Panc1 (cell line): Measurements from ENCODE around the gene TFDP1. TPM values are rescaled to one million over a fixed set of nuclear protein-coding genes. Genes with fewer than 3 reads are reported as not detected.

ENCODE experiments used
- ATAC-seq: fragments of 200-7000 bp; cut with Tn5 transposase; 2 replicates; pipeline ENCODE4 v1.9.1; 2020; ENCODE audit warnings: mild to moderate bottlenecking, moderate library complexity
- BruUV-seq: library from RNA; stranded (reverse); fragments of 400-500 nt; replicated peaks from 2 replicates; lab custom pipeline; 2021; lab: Mats Ljungman, UMichigan
- CTCF ChIA-PET: fragments of 300-600 bp; sonication (Branson Sonifier 250); formaldehyde crosslinking; loops from one replicate; lab custom pipeline; 2022; ENCODE audit warnings: antibody characterized with exemption; lab: Charles Lee
- POLR2A ChIA-PET: fragments of 300-600 bp; sonication (Branson Sonifier 250); formaldehyde crosslinking; loops from one replicate; lab custom pipeline; 2022; ENCODE audit warnings: antibody characterized with exemption; lab: Charles Lee
- DNase-seq: peaks from one replicate; pipeline ENCODE4 v3.0.0-alpha.2; 2010; ENCODE audit warnings: low read depth, low spot score
- H3K27ac ChIP-seq: 2 replicates; pipeline ENCODE4 v1.5.1; 2011; ENCODE audit warnings: mild to moderate bottlenecking, low read length, inconsistent platforms
- H3K27me3 ChIP-seq: fragments of 200-500 bp; sonication (Bioruptor generic); 2 replicates; pipeline ENCODE4 v1.6.0; 2014; ENCODE audit warnings: low read length, inconsistent platforms; ENCODE audit not compliant: control insufficient read depth, insufficient read depth
- H3K36me3 ChIP-seq: fragments of 200-500 bp; sonication (Bioruptor generic); 2 replicates; pipeline ENCODE4 v1.5.1; 2014; ENCODE audit warnings: inconsistent platforms, mild to moderate bottlenecking, low read length, moderate library complexity; ENCODE audit not compliant: control insufficient read depth, insufficient read depth
- H3K4me1 ChIP-seq: 2 replicates; pipeline ENCODE4 v1.5.1; 2011; ENCODE audit warnings: inconsistent platforms, mild to moderate bottlenecking, low read length, moderate library complexity; ENCODE audit not compliant: control insufficient read depth, insufficient read depth
- H3K4me3 ChIP-seq, 2 experiments: 2 replicates each; pipeline ENCODE4 v1.5.1; 2011 to 2012; ENCODE audit warnings: low read depth in 2 of 2, low read length in 2 of 2, mild to moderate bottlenecking in 2 of 2, inconsistent platforms in 1 of 2, moderate library complexity in 1 of 2
- H3K9me3 ChIP-seq: fragments of 200-500 bp; sonication (Bioruptor generic); 2 replicates; pipeline ENCODE4 v1.5.1; 2014; ENCODE audit warnings: low read depth, mild to moderate bottlenecking, inconsistent platforms, low read length, moderate library complexity; ENCODE audit not compliant: control insufficient read depth, insufficient read depth
- POLR2AphosphoS5 ChIP-seq: IDR thresholded peaks from 2 replicates; pipeline ENCODE4 v1.6.1; 2012; ENCODE audit warnings: mild to moderate bottlenecking, low read depth, low read length, moderate library complexity
- REST ChIP-seq, 2 experiments: IDR thresholded peaks; 2 replicates each; pipeline ENCODE4 v1.6.1; 2011 to 2012; ENCODE audit warnings: low read depth in 2 of 2, control low read depth in 1 of 2, low read length in 1 of 2, mild to moderate bottlenecking in 1 of 2, moderate library complexity in 1 of 2; ENCODE audit not compliant: insufficient read depth in 1 of 2
- SIN3A ChIP-seq: IDR thresholded peaks from 2 replicates; pipeline ENCODE4 v1.6.1; 2012; ENCODE audit warnings: low read depth, mild to moderate bottlenecking, low read length, moderate library complexity, borderline replicate concordance; ENCODE audit not compliant: insufficient read depth
- TCF7L2 ChIP-seq: IDR thresholded peaks from 2 replicates; pipeline ENCODE4 v1.6.1; 2011; ENCODE audit warnings: mild to moderate bottlenecking, low read depth, low read length, inconsistent platforms
- in situ Hi-C: cut with HindIII; loops from 2 replicates; pipeline ENCODE4 v1.10.0; 2016; ENCODE audit warnings: low sequenced_read_pairs, low pct_unique_long_range_greater_than_20kb
- intact Hi-C: fragments of 100-400 bp; cut with micrococcal nuclease; formaldehyde crosslinking; loops from one replicate; pipeline ENCODE4 v1.10.0; 2022; ENCODE audit not compliant: unreplicated experiment
- total RNA-seq: library from RNA; stranded (reverse); gene quantifications from one replicate; pipeline ENCODE4 v1.2.1, GENCODE V29; 2021; ENCODE audit not compliant: unreplicated experiment
- TF ChIP-seq, protein P1 (sequence below): fragments of 450-650 bp; IDR thresholded peaks from 2 replicates; pipeline ENCODE4 v1.5.1; 2017; ENCODE audit warnings: mild to moderate bottlenecking

Gene TFDP1
- total RNA-seq, 1 experiment from 2014 or later: 91.6 TPM

- no peak overlapping the region for H3K27ac ChIP-seq
- no peak overlapping the region for H3K4me3 ChIP-seq
- no TSS peak for BruUV-seq
- CTCF ChIA-PET: interaction anchor here (0.6 to 0.7 kb wide), 2 partner anchors 21 to 78 kb away, joined by 3 to 10 read pairs; no protein-coding TSS in a partner anchor
- H3K4me1 ChIP-seq: no peaks in the 10 kb centered on the region
- DNase-seq (no peak), ATAC-seq (no peak)
- in situ Hi-C loops: no loop called here
- no peaks in the 10 kb centered on the region for H3K9me3 ChIP-seq
- intact Hi-C loops: no loop called here
- POLR2A ChIA-PET: no interaction called here
- H3K27me3 ChIP-seq: no peaks in the 10 kb centered on the region
- H3K36me3 ChIP-seq: no peaks in the 10 kb centered on the region
- no peak for TF ChIP-seq POLR2AphosphoS5
- TF ChIP-seq REST (IDR thresholded peaks at IDR 0.05; ENCODE audit: insufficient read depth in 1 of 2, low read depth in 2 of 2, low read length in 1 of 2): no peak
- TF ChIP-seq, protein P1, sequence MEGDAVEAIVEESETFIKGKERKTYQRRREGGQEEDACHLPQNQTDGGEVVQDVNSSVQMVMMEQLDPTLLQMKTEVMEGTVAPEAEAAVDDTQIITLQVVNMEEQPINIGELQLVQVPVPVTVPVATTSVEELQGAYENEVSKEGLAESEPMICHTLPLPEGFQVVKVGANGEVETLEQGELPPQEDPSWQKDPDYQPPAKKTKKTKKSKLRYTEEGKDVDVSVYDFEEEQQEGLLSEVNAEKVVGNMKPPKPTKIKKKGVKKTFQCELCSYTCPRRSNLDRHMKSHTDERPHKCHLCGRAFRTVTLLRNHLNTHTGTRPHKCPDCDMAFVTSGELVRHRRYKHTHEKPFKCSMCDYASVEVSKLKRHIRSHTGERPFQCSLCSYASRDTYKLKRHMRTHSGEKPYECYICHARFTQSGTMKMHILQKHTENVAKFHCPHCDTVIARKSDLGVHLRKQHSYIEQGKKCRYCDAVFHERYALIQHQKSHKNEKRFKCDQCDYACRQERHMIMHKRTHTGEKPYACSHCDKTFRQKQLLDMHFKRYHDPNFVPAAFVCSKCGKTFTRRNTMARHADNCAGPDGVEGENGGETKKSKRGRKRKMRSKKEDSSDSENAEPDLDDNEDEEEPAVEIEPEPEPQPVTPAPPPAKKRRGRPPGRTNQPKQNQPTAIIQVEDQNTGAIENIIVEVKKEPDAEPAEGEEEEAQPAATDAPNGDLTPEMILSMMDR: no peak
- TF ChIP-seq SIN3A: no peak
- no peak for TF ChIP-seq TCF7L2
Measured at GRCh38 chr13:113567681-113568080, 16.9 kb upstream of the TFDP1 start.

DNA sequence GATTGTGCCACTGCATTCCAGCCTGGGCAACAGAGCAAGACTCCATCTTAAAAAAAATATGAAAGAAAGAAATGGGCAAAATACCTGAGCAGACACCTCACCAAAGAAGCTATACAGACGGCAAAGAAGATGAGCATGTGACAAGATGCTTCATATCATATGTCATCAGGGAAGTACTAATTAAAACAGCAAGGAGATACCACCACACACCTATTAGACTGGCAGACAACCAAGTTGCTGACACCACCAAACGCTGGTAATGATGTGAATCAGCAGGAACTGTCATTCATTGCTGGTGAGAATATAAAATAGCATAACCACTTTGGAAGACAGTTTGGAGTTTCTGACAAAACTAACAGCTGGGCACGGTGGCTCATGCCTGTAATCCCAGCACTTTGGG lies 11.5 kb upstream of the TFDP1 start:
- POLR2A ChIA-PET: no interaction called here
- no peaks in the 10 kb centered on the region; the same call in 1 of the 2 replicates for H3K36me3 ChIP-seq
- no peak overlapping the region for H3K27ac ChIP-seq
- in situ Hi-C loops: no loop called here
- intact Hi-C loops: no loop called here
- ATAC-seq: no peak
- no TSS peak for BruUV-seq
- peaks cover 11% of the 10 kb centered on the region; the same call in 1 of the 2 replicates for H3K9me3 ChIP-seq
- TF ChIP-seq REST (IDR thresholded peaks at IDR 0.05; ENCODE audit: insufficient read depth in 1 of 2, low read depth in 2 of 2, low read length in 1 of 2): no peak
- TF ChIP-seq SIN3A: no peak
- TF ChIP-seq POLR2AphosphoS5: no peak
- TF ChIP-seq, protein P1: no peak
- TF ChIP-seq TCF7L2: no peak
- H3K4me1 ChIP-seq: no peaks in the 10 kb centered on the region
- CTCF ChIA-PET: no interaction called here
- no peak overlapping the region for H3K4me3 ChIP-seq
- H3K27me3 ChIP-seq: no peaks in the 10 kb centered on the region
- no peak for DNase-seq
